HepG2 (cell line): ENCODE results near the gene PCBD1. TPM values are rescaled to one million over a fixed set of nuclear protein-coding genes. Genes with fewer than 3 reads are reported as not detected.

Source experiments
- EP300 ChIP-seq, 3 experiments: sonication (generic) in 1 of 3; formaldehyde crosslinking in 1 of 3; IDR thresholded peaks; 2 replicates each; pipeline versions ENCODE4 v1.5.1 to v1.6.1; 2011 to 2020; ENCODE audit warnings: low read depth in 2 of 3, low read length in 2 of 3, borderline replicate concordance in 1 of 3, improper control_type of control experiment in 1 of 3, mild to moderate bottlenecking in 1 of 3, missing genetic modification reagents in 1 of 3, moderate library complexity in 1 of 3
- GATA4 ChIP-seq: sonication (generic); IDR thresholded peaks from 2 replicates; pipeline ENCODE4 v1.6.1; 2016; ENCODE audit warnings: antibody characterized with exemption, low read depth, borderline replicate concordance
- HDAC1 ChIP-seq: sonication (generic); formaldehyde crosslinking; IDR thresholded peaks from 2 replicates; pipeline ENCODE4 v1.5.1; 2020; ENCODE audit warnings: mild to moderate bottlenecking, missing genetic modification reagents
- HDAC6 ChIP-seq: fragments of 200-600 bp; sonication (generic); IDR thresholded peaks from 2 replicates; pipeline ENCODE4 v1.7.0; 2017; ENCODE audit warnings: mild to moderate bottlenecking, antibody characterized with exemption, low read length, low read depth
- HINFP ChIP-seq: sonication (generic); formaldehyde crosslinking; IDR thresholded peaks from 2 replicates; pipeline ENCODE4 v1.4.0; 2020; ENCODE audit warnings: low read depth, mild to moderate bottlenecking, missing genetic modification reagents
- PPARG ChIP-seq: conservative IDR thresholded peaks from 2 replicates; pipeline ENCODE4 v1.6.1; 2016; ENCODE audit warnings: missing biosample characterization, missing genetic modification reagents
- ZFP82 ChIP-seq: sonication (generic); formaldehyde crosslinking; IDR thresholded peaks from 2 replicates; pipeline ENCODE4 v1.5.1; 2020; ENCODE audit warnings: mild to moderate bottlenecking, missing genetic modification reagents, borderline replicate concordance
- ZNF253 ChIP-seq: sonication (generic); formaldehyde crosslinking; IDR thresholded peaks from 2 replicates; pipeline ENCODE4 v1.8.0; 2022; ENCODE audit warnings: mild to moderate bottlenecking, missing genetic modification reagents, borderline replicate concordance
- ZNF44 ChIP-seq: sonication (generic); formaldehyde crosslinking; IDR thresholded peaks from 2 replicates; pipeline ENCODE4 v1.5.1; 2020; ENCODE audit warnings: mild to moderate bottlenecking, missing genetic modification reagents
- ZNF629 ChIP-seq: sonication (generic); formaldehyde crosslinking; conservative IDR thresholded peaks from 2 replicates; pipeline ENCODE4 v1.5.0; 2020; ENCODE audit warnings: missing genetic modification reagents
- ZNF746 ChIP-seq: sonication (generic); formaldehyde crosslinking; IDR thresholded peaks from 2 replicates; pipeline ENCODE4 v1.8.0; 2022; ENCODE audit warnings: mild to moderate bottlenecking, missing genetic modification reagents
- ZSCAN9 ChIP-seq: IDR thresholded peaks from 2 replicates; pipeline ENCODE4 v1.6.1; 2016; ENCODE audit warnings: borderline replicate concordance
- polyA plus RNA-seq, 8 experiments: library from polyadenylated mRNA; depleted of rRNA in 3 of 8; stranded (reverse) in 7 of 8; unstranded in 1 of 8; fragments of >200 nt; fragmentation: Illumina TruSeq in 4 of 8; extraction: Trizol in 4 of 8; gene quantifications; 2 replicates each; pipeline versions ENCODE4 v1.2.1 to v1.2.3, GENCODE V29; 2011 to 2016; ENCODE audit warnings: low read depth in 4 of 8, missing spikeins in 1 of 8, mixed read lengths in 1 of 8; ENCODE audit not compliant: insufficient read depth in 1 of 8
- total RNA-seq, 5 experiments: library from RNA; depleted of rRNA; stranded (reverse); fragments of >200 nt; fragmentation: Illumina TruSeq; extraction: Trizol; gene quantifications; 2 replicates each; pipeline ENCODE4 v1.2.3, GENCODE V29; 2016; ENCODE audit warnings: low read depth in 1 of 5
- TF ChIP-seq, protein P1 (sequence below): sonication (generic); formaldehyde crosslinking; IDR thresholded peaks from 2 replicates; pipeline ENCODE4 v1.4.0; 2020; ENCODE audit warnings: missing genetic modification reagents
- TF ChIP-seq, protein P2 (sequence below): sonication (generic); formaldehyde crosslinking; IDR thresholded peaks from one replicate; pipeline ENCODE4 v1.5.1; 2020; ENCODE audit warnings: mild to moderate bottlenecking, missing genetic modification reagents; ENCODE audit errors: not compliant biosample characterization
- TF ChIP-seq, protein P3 (sequence below): IDR thresholded peaks from 2 replicates; pipeline ENCODE4 v1.6.1; 2016; ENCODE audit warnings: low read depth, borderline replicate concordance

PCBD1 gene
- total and polyA plus RNA-seq, 2 of the 13 experiments (the other 11 are each of a cell fraction or from before 2014, with no cell fraction given): 95.3 to 168 TPM

DNA sequence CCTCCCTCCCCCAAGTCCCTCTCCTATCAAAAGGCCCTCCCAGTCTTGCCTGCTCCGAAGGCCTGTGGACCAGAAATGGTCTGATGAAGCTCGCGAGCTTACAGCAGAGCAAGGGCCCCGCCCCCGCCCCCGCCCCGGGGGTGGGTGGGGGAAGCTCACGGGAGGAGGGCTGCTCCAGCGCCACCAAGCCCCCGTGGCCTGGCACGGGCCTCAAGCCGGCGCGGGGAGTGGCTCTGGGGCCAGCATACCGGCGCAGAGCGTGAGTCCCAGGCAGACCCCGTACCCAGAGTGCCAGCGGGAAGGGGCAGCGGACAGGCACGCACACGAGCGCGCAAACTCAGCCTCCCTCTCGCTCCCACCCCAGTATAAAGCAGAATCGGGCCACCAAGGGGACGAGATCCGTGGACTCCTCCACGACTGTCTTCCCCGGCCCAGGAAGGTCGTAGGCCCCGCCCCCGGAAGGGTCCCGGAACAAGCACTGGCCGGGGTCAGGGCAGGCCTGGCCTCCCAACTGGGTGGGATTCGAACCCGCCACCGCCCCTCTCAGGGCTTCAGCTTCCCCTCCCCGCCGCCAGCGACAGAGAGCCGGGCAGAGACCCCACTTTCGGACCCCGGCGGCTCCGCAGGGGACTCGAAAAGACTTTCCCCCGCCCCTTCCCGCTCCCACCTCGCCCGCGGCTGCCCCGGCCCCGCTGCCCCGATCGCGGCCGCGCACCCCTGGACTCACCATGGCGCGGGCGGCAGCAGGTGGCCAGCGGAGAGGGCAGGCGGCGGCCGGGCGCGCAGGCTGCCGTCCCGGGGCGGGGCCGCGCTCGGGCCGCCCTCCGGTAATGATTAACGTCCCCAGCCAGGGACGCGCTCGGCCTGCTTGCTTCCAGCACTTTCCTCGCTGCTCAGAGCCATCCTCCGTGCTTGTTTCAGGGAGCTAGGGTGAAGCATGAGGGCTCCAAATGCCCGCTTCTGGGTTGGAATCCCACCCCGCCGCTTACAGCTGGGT, at the start of gene PCBD1 (continued):
- TF ChIP-seq, protein P1, sequence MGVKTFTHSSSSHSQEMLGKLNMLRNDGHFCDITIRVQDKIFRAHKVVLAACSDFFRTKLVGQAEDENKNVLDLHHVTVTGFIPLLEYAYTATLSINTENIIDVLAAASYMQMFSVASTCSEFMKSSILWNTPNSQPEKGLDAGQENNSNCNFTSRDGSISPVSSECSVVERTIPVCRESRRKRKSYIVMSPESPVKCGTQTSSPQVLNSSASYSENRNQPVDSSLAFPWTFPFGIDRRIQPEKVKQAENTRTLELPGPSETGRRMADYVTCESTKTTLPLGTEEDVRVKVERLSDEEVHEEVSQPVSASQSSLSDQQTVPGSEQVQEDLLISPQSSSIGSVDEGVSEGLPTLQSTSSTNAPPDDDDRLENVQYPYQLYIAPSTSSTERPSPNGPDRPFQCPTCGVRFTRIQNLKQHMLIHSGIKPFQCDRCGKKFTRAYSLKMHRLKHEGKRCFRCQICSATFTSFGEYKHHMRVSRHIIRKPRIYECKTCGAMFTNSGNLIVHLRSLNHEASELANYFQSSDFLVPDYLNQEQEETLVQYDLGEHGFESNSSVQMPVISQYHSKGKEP (CRISPR knock-in tag): no peak
- TF ChIP-seq ZNF44 (CRISPR knock-in tag) (no peak), ZSCAN9 (CRISPR knock-in tag) (0 out of 2 replicates have a peak, but pooled peaks have one; percentile 33), PPARG (CRISPR knock-in tag) (0 out of 2 replicates have a peak, but pooled peaks have one; percentile 25), HINFP (peak; percentile 34; the same call in 1 of the 2 replicates), ZNF253 (CRISPR knock-in tag) (0 out of 2 replicates have a peak, but pooled peaks have one; percentile 38), ZNF746 (CRISPR knock-in tag) (peak; percentile 86), GATA4 (peak; percentile 9; the same call in 1 of the 2 replicates), HDAC1 (CRISPR knock-in tag) (peak; percentile 75), ZNF629 (no peak), ZFP82 (CRISPR knock-in tag) (peak; percentile 86; the same call in 1 of the 2 replicates), HDAC6 (no peak), EP300 (IDR thresholded peaks at IDR 0.05; ENCODE audit: low read depth in 2 of 2, low read length in 2 of 2) (no peak), EP300 (CRISPR knock-in tag; IDR thresholded peaks at IDR 0.05; ENCODE audit: borderline replicate concordance) (no peak)
- TF ChIP-seq, protein P2, sequence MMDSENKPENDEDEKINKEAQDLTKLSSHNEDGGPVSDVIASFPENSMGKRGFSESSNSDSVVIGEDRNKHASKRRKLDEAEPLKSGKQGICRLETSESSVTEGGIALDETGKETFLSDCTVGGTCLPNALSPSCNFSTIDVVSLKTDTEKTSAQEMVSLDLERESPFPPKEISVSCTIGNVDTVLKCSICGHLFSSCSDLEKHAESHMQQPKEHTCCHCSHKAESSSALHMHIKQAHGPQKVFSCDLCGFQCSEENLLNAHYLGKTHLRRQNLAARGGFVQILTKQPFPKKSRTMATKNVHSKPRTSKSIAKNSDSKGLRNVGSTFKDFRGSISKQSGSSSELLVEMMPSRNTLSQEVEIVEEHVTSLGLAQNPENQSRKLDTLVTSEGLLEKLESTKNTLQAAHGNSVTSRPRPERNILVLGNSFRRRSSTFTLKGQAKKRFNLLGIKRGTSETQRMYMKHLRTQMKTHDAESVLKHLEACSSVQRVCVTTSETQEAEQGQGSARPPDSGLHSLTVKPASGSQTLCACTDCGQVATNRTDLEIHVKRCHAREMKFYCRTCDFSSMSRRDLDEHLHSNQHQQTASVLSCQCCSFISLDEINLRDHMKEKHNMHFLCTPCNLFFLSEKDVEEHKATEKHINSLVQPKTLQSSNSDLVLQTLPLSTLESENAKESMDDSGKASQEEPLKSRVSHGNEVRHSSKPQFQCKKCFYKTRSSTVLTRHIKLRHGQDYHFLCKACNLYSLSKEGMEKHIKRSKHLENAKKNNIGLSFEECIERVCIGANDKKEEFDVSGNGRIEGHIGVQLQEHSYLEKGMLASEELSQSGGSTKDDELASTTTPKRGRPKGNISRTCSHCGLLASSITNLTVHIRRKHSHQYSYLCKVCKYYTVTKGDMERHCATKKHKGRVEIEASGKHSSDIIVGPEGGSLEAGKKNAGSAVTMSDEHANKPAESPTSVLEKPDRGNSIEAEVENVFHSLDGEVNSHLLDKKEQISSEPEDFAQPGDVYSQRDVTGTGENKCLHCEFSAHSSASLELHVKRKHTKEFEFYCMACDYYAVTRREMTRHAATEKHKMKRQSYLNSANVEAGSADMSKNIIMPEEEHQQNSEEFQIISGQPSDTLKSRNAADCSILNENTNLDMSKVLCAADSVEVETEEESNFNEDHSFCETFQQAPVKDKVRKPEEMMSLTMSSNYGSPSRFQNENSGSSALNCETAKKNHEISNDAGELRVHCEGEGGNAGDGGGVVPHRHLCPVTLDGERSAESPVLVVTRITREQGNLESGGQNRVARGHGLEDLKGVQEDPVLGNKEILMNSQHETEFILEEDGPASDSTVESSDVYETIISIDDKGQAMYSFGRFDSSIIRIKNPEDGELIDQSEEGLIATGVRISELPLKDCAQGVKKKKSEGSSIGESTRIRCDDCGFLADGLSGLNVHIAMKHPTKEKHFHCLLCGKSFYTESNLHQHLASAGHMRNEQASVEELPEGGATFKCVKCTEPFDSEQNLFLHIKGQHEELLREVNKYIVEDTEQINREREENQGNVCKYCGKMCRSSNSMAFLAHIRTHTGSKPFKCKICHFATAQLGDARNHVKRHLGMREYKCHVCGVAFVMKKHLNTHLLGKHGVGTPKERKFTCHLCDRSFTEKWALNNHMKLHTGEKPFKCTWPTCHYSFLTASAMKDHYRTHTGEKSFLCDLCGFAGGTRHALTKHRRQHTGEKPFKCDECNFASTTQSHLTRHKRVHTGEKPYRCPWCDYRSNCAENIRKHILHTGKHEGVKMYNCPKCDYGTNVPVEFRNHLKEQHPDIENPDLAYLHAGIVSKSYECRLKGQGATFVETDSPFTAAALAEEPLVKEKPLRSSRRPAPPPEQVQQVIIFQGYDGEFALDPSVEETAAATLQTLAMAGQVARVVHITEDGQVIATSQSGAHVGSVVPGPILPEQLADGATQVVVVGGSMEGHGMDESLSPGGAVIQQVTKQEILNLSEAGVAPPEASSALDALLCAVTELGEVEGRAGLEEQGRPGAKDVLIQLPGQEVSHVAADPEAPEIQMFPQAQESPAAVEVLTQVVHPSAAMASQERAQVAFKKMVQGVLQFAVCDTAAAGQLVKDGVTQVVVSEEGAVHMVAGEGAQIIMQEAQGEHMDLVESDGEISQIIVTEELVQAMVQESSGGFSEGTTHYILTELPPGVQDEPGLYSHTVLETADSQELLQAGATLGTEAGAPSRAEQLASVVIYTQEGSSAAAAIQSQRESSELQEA (CRISPR knock-in tag): no peak
- TF ChIP-seq, protein P3, sequence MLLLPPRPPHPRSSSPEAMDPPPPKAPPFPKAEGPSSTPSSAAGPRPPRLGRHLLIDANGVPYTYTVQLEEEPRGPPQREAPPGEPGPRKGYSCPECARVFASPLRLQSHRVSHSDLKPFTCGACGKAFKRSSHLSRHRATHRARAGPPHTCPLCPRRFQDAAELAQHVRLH: peak; percentile 47; the same call in 1 of the 2 replicates
